GM13977 (cell line): ENCODE results near the gene NTRK2.

Source experiments
- DNase-seq: peaks from one replicate; pipeline ENCODE4 v3.0.0; 2012; ENCODE audit warnings: low spot score
- CTCF ChIP-seq: IDR thresholded peaks from 2 replicates; pipeline ENCODE4 v1.5.1; 2012; ENCODE audit warnings: mild to moderate bottlenecking, control low read depth; ENCODE audit not compliant: insufficient read depth; ENCODE audit errors: extremely low read depth, missing control alignments
- in situ Hi-C: fragments of 300-500 bp; cut with MboI; formaldehyde crosslinking; loops from one replicate; pipeline ENCODE4 v1.12.0; 2022; ENCODE audit warnings: low sequenced_read_pairs, low pct_unique_long_range_greater_than_20kb, mixed read lengths, inconsistent platforms; ENCODE audit not compliant: unreplicated experiment

The NTRK2 gene

GRCh38 chr9:84705128-84705527, 35.6 kb downstream of the NTRK2 start:
- in situ Hi-C loops = no loop called here
- TF ChIP-seq CTCF = no peak

DNA sequence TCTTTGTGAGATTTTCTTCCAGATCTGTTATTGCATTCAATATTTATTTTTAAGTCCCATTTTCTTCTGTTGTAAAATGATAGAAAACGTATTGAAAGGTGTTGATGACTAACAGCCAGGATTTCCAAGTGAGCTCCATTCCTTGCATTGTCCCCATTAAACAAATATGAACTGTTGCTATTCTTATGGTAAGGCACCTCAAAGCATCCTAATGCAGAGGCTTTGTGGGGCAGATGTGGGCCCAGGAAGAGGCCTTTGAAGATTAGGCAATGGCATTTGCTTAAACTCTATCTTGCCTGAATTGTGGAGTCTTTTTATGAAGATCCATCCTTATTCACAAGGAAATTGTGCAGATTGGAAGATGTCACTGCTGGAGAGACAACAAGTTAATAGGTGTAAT, 38.9 kb downstream of the NTRK2 start:
- TF ChIP-seq CTCF = no peak
- in situ Hi-C loops = no loop called here
- no peak for DNase-seq

More at GRCh38 chr9:84705128-84705527, 35.6 kb downstream of the NTRK2 start:
- DNase-seq = no peak

GRCh38 chr9:84709056-84709455, 39.5 kb downstream of the NTRK2 start:
- no peak for TF ChIP-seq CTCF
- no peak for DNase-seq
- in situ Hi-C loops = no loop called here

- no peak for DNase-seq
- TF ChIP-seq CTCF = no peak
- in situ Hi-C loops = no loop called here
Measured at GRCh38 chr9:84710701-84711397, 41.3 kb downstream of the NTRK2 start.

DNA sequence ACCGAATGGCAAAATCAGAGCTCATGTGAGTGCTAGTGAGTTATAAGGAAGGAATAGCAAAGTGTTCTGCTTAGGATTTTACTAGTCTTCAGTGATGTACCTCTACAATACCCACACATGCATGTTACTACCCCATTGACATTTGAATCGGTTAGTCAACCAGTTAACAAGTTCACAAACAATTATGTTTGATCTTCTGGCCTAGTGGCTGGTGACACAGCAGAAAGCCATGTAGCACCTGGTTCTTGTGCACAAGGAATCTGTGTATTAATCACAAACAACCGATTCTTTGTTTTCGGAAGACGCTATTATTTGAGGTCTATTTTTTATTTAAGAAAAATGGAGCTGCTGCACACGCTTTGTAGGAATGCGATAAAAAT, 41.9 kb downstream of the NTRK2 start:
- no peak for DNase-seq
- in situ Hi-C loops = no loop called here
- TF ChIP-seq CTCF = no peak

DNA sequence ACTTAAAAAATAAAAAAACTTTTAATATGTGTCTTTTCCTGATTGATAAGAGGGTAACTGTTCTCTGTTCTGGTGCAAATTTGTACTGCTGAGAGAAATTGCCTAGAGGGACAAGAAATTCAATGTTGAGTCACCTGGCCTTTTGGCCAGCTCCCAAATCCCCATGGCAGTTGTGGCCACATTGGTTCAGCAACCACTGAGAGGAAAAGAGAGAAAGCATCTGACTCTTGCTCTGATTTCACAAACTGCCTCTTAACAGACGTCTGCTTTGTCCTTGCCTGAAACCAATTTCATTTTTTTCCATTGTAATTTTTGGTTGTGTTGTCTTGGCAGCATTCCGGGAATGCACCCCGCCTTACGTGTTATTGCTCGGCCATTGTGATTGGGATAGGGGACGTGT, 42.4 kb downstream of the NTRK2 start:
- in situ Hi-C loops = no loop called here
- TF ChIP-seq CTCF = no peak
- no peak for DNase-seq

DNA sequence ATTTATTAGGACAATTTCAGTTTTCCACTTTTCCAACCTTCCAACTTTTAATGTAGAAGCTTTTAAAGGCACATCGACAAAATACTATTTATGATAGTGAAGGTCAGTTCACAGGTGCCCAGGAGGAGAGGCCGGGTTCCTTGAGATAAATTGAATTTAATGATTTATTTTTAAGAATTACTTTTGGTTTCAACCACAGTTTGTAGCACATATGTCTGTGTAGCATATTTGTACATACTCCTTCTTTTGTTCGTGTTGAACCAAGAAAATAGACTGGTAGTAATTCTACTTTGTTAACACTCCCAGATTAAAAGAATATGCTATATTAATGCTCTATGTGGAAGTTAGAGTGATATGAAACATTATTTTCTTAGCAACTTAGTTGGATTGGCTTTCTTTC, 46.7 kb downstream of the NTRK2 start:
- no peak for DNase-seq
- TF ChIP-seq CTCF = no peak
- in situ Hi-C loops = no loop called here
